ENCODE measurements around the gene SIL1. TPM values are rescaled to one million over a fixed set of nuclear protein-coding genes. Genes with fewer than 3 reads are reported as not detected.
A peak's percentile ranks its signal among the peaks of the same experiment; 100 is the strongest.

SIL1 gene
- total RNA-seq, 2 donors from 2014 or later: 41.4 to 42.5 TPM

DNA sequence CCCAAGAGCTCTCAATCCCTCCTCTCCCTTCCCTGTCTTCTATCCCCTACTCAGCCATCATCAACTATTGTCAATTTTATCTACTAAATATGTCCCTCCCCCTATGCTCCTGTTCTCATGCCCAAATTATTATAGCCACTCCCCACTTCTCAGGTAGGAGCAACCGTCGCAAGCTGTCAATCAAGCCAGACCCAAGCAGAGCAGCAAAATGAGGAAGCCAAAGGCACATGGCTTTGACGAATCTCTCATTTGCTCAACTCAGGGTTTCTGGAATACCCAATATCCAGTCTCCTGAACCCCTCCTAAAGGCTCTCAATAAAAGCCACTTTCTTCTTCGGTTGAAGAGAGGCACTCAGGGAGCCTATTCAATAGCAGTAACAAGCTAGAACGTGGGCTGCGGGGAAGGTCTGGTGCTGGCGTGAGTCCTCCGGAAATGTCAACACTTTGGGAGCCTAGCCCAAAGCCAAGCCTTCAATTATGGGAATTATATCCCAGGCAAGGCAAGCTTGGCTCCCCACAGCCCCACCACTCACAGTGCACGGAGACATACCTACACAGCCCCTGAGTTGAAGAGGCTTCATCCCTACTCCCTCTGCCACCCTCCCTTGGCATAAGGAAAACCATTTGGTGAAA lies 47.7 kb downstream of the SIL1 start:
- DNase-seq (no peak), ATAC-seq (peak in 1 of 2 donors; percentile 20)
- intact Hi-C loops (cut with DNase I): no loop called here

DNA sequence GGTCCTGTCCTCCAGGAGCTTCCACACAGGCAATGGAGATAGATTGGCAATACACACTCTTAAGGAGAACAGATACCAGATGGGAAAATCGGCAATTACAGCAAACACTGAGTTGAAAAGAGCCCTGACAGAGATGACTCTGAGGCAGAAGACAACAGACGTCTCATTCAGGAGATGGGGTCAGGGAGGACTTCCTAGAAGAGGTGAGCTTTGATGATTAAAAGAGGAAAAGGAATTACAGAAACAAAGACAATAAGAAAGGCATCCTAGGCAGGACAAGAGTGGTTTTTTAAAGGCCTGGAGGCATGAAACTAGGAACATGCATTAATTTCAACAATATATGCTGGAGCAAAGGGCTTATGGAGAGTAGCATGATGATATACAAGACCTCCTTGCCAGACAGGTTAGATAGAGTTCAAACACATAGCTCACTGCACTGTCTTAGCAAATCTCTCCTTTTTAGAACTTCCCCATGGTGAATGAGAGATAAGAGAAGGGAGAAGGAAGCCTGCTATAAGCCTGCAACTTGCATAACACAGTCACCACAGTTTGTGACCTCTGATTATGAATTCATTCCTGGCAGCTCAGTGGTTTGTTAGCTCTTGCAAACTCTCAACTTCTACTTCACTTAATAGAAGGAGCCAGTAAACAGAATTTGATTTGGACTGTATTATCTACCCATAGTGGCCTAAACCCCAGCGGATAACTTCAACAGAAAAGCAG lies 48.5 kb downstream of the SIL1 start:
- intact Hi-C loops (cut with DNase I): no loop called here
- DNase-seq (no peak), ATAC-seq (peak; percentile 44 to 58)

DNA sequence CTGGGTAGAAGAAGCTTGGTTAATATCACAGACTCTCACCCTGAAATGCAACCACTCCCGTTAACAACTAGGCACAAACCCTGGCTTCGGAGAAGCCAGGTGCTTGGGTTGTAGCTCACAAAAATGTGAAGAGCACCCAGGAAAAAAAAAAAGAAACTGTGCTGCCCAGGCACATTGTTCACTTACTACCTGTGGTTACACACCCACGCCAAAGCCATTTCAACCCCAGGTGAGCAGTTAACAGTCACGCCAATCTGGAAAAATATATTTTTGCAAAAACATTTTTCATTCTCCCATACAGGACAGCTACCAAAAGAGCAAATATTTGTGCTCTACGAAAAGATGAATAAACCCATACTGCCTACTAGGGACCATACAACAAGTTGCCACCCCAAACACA lies 49.2 kb downstream of the SIL1 start:
- intact Hi-C loops (cut with DNase I): no loop called here
- no peak for DNase-seq
- no peak for ATAC-seq

DNA sequence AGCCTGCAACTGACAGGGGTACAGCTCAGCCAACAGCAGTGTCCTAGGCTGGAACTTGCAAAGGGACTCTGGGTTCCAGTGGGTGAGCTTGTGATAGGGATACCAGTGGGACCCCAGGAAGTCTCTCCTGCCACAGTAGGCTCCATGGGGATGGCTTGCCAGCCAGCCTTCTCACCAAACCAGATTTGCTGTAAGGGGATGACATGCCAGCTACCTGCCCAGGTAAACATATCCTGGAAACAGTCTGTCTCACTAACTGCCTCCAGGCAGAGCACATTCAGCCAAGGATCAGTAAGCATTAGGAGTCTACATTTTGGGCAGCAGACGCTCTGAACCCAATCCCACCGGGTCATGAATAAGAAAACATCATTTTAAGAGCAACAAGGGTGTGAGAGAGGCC lies 49.9 kb downstream of the SIL1 start:
- intact Hi-C loops (cut with DNase I): no loop called here
- ATAC-seq (no peak), DNase-seq (no peak)

DNA sequence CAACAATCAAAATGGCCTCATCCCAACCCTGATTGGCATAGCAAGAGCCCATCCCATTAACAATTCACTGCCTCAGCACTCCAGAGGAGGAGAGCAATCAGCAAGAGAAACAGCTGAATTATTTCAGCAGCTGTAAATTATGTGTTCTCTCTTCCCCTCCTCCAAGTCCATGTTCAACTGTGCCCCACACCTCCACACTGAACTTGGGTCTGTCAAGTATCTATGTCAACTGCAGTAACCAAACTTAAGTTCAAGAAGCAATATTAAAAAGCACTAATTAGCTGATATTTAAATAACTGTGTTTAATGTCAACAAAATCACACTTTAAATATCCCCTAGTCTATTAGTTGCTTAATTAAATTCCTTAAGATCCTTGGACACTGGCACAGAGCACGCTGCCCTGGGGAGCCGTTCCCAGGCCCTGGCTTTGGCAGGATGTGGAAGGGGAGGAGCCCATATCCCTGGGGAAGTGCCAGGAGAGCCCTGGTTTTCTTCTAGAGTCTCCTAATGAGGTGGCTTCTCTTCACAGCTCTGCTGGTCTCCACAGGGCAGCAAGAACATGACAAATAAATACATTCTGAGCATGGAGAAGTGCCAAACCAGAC lies 50.6 kb downstream of the SIL1 start:
- intact Hi-C loops (cut with DNase I): no loop called here
- peak; percentile 65 for DNase-seq
- peak; percentile 88 to 89 for ATAC-seq

DNA sequence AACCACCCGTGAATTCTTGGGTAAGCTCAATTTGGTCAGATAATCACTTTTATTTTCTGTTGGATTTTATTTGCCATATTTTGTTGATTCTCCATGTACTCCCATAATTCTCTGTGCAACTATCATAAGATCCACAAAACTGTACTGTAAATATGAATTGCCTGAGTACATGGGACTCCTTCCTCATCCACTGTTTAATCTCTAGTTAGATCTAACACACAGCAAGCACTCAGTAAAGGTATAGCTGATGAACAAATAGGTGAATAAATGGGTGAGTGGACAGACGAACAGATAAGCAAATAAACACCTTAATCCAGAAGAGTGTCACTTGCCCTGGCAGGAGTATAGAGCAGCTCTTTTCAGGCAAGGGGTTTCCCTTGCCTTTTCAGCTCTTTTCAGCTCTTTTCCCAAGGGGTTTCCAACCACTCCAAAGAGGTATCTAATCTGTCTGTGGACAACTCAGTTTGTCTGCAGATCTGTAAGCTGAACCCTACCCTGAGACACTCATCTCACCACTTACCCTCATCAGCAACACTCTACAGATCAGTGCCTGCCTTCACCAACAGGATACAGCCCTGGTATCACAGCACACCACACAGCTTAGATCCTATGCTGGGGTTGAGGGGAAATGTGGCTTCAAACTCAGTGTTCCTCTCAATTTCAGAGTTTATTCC lies 51.2 kb downstream of the SIL1 start:
- intact Hi-C loops (cut with DNase I): no loop called here
- ATAC-seq (peak; percentile 5 to 69), DNase-seq (no peak)

DNA sequence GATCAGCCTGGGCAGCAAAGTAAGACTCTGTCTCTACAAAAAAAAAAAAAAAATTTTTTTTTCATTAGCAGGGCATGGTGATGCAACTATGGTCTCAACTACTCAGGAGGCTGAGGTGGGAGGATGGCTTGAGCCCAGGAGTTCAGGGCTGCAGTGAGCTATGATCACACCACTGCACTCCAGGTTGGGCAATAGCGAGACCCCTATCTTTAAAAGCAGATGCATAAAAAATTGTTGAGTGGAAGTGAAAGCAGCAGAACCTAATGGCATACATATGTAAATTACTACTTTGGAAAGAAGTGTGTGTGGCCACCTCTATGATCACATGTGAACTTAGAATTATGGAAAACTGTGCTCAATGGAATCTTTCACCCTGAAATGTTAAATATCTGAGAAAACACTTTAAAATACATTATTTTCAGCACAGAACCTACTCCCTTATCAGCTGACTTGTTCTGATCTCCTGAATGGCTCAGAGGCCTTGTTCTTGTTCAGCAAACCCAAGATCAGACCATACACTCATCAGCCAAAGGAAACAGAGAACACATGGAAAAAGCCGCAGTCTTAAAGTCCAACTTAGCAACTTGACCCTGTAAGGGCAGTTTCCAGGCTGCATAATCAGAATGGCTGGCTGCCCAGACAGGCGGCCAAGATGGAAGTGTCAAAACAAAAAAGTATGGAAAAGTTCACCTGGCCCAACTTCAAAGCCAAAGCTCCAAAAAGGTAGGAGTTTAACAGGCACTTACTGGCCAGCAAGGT lies 56.5 kb downstream of the SIL1 start:
- DNase-seq: peak; percentile 64
- intact Hi-C loops (cut with DNase I): no loop called here
- peak; percentile 83 to 87 for ATAC-seq

DNA sequence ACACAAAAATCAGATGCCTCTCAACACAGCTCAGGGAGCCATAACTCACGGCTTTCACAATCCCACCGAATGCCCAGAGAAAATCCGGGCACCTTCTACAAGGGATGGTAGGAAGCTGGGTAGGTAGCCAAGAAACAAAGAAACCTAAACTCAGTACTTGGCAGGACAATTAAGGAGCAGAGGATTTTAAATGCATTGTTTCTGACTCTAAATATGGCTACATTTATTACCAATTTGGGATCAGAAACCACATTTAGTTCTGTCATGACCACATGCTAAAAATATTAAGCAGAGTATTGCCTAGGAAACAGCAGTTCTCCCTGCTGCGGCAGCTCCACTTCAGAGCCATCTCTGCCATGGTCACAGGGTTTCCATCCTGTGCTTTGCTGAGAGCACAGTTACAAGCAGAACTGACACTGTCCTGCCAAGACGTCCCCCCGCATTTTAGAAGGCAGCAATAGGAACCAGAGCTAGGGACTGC lies 57.5 kb downstream of the SIL1 start:
- DNase-seq (no peak), ATAC-seq (peak; percentile 28 to 69)
- intact Hi-C loops (cut with DNase I): no loop called here

DNA sequence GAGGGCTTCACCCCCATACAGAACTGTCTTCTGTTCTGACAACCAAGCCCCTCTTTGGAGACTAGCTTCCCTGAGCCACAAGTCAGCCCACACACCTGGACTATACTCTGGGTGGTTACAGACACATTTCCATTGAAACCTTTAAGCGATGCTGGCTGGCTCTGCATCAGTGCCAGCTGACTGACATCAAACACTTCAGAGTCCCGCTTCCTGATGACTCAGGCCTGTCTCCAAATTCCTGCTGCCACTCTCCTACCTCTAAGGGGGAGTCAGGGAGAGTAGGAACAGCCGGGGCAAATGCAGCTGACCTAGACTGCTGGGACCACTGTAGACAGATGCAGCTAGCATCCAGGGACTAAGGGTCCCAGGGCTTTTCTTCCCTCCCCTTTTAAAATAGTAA lies 59.4 kb downstream of the SIL1 start:
- ATAC-seq: peak; percentile 65 to 80
- DNase-seq: peak; percentile 43
- intact Hi-C loops (cut with DNase I): no loop called here

DNA sequence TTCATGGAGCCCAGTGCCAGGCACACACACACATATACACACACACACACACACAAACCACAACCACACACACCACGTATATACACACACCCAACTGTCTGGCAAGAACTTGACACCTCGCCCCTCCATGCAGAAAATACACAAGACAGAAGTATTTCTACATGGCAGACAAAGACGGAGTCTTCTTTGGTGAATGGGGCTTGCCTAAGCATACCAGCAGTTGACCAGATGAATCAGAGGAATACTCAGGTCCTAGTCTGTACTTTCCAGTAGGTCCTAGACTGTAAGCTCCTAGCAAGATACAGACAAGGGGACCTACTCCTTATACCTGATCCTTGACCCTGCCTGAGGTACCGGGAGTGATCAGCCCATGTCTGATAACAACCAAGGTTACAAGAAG lies 60.1 kb downstream of the SIL1 start:
- no peak for ATAC-seq
- intact Hi-C loops (cut with DNase I): no loop called here

DNA sequence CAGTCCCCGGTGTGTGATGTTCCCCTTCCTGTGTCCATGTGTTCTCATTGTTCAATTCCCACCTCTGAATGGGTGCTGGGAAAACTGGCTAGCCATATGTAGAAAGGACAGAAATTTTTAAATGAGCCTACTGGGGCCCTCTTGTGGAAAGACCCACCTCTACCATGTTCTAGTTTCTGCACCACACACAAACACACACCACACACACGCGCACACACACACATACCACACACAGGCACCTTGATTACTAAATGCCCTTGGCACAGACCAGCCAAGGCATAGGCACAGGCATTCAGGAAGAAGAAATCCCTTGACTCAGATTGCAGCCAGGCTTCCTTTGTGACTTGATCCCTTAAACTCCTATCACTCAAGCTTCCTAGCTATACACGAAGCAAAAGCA lies 60.5 kb downstream of the SIL1 start:
- ATAC-seq: peak in 1 of 2 donors; percentile 5

More for the DNA sequence above, 60.1 kb downstream of the SIL1 start:
- DNase-seq: no peak

DNA sequence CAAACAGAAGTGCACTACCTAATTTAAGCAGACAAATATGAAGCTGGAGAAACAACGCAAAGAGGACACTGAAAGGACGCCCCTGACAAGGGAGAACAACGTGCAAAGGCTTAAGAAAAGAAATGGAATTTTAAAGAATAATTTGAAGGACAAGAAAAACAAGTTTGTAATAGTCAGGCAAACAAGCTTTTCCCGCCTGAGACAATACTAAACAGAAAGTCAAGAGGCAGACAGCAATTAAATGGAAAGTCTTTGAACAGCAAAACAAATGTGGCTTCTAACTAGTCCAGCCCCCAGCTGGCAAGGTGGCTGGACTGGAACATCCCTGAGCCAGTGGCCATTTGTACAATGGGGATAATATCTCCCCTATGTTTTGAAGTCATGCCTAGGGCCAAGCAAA lies 63.3 kb downstream of the SIL1 start:
- intact Hi-C loops (cut with DNase I): no loop called here
- DNase-seq (no peak), ATAC-seq (no peak)

More for the DNA sequence above, 60.5 kb downstream of the SIL1 start:
- intact Hi-C loops (cut with DNase I): no loop called here
- no peak for DNase-seq

DNA sequence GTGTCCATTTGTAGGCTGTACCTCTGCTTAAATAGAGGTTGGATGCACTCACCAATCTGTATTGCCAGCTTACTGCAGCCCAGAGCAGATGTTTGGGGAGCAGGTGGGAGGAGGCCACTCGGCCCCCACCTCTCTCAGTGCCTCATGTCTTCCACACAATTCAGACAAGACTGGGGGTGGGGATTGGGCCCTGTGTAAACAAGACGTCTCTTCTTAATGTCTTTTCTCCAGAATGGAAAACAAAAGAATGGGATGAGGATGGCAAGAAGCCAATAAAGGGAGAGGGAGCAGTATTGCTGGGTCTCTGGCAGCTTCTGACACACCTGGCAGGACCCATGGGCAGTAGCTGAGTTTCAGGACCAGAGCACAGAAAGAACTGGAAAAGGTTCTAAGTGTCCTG lies 64.9 kb downstream of the SIL1 start:
- DNase-seq: no peak
- intact Hi-C loops (cut with DNase I): no loop called here
- ATAC-seq: no peak

DNA sequence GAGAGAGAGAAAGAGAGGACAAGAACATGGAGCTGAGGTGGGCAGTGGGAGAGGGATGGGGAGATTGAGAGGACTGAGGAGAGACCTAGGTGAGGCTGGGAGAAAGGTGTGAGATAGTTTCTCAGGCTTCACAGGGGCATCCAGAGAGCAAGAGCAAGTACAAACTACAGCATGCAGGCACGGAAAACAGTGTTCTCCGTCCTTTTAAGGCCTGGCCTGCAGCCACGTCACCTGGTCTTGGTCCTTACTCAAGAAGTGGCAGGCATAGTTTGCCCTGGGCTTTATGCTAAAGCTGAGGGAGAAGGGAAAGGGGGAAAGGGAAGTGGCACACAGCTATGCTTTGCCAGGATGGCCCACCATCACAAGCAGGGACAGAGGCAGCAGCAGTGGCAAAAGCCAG lies 65.7 kb downstream of the SIL1 start:
- DNase-seq: no peak

DNA sequence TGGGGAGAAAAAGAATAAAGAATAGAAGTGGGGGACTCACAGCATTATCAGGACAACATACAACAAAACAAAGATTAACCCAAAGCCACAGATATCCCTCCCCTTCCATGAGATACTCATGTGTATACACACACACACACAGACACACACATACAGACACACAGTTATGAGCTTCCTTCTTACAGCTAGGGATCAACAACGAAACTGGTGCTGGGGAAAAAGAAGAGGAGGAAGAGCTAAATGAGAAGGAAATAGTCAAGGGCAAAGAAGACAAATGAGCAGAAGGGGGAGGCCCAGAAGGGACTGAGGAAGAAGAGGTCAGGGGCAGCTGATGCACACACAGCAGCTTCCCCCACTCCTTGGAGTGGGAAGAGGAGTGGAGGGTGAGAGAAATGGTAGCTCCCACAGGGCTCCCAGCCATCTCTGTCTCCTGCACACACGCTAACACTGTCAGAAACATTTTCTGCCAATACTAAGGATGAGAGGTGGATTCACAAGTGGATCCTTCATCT lies 66.2 kb downstream of the SIL1 start:
- intact Hi-C loops (cut with DNase I): no loop called here
- DNase-seq (no peak), ATAC-seq (peak; percentile 43 to 46)

More for the DNA sequence above, 65.7 kb downstream of the SIL1 start:
- intact Hi-C loops (cut with DNase I): no loop called here
- no peak for ATAC-seq

DNA sequence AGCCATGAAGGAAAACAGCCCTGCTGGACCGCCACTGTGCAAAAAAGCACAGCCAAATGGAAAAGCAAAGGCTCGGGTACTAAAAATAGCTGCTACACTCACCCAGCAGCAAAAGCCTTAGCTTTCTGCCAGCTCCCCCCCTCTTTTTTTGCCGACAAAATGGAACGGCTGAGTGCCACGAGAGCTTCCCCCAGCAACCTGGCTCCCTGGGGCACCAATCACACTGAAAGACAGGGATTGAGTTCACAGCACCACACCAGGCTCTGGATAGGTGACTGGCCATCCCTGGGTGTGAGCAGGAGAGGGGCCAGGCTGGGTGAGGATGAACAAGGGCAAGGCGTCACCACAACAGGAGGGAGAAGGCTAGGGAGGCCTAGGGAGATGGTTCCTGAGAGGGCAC lies 66.7 kb downstream of the SIL1 start:
- DNase-seq: peak; percentile 56
- intact Hi-C loops (cut with DNase I): no loop called here
- peak; percentile 67 to 80 for ATAC-seq

DNA sequence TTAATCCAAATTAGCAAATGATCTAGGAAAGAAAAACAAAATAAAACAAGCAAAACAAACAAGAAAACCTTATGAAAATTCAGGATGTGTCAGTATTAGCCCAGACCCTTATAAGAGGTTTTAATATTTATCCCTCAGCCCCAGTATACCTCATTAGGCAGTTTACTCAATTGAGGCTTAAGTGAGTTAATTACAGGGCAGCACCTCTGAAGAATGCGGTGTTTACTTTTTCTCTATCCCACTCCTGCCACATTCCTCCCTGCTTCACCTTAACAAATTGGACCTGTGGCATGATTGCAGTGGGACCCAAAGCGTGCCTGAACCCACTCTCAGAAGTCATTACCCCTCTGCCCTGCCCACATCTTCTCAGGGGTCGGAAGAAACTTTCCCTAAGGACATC lies 67.1 kb downstream of the SIL1 start:
- DNase-seq (no peak), ATAC-seq (no peak)
- intact Hi-C loops (cut with DNase I): no loop called here

DNA sequence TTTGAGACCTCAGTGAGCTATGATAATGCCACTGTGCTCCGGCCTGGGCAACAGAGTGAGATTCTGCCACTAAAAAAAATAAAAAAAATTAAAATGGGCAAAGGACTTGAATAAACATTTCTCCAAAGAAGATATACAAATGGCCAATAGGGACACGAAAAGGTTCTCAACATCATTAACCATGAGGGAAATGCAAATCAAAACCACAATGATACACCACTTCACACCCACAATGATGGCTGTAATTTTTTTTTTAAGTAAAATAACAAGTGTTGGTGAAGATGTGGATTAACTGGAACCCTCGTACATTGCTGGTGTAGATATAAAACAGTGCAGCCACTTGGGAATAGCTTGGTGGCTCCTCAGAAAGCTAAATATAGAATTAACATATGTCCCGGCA lies 68.0 kb downstream of the SIL1 start:
- intact Hi-C loops (cut with DNase I): no loop called here
- ATAC-seq (no peak), DNase-seq (no peak)

DNA sequence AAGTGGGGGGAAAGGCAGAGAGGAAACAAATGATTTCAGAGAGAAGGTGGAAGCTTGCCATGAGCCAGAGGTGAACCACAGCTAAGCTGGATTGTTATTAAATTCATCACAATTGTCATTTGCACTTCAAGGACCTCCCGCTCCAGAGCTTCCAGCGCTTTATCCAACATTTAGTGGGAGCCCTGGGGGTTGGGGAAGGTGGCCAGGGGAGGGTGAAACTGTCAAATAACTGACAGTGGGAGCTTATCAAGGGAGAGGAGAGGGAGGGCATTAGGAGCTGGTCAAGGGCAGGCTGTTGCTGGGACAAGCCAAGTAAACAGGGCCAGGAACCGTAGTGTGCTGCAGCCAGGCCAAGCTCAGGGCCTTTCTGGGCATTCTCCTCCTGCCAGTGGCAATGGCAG lies 71.5 kb downstream of the SIL1 start:
- DNase-seq: peak; percentile 43
- intact Hi-C loops (cut with DNase I): no loop called here
- peak; percentile 79 to 81 for ATAC-seq

Measured in left cardiac atrium (tissue), 4 donors.